Activated naive CD8-positive, alpha-beta T cell treated with anti-CD3 and anti-CD28 coated beads, Interleukin-2, amount 10 ng/mL, durations not matched to agents 7 days and 5 days (primary cell): Measurements from ENCODE around the gene PCDHB6. TPM values are rescaled to one million over a fixed set of nuclear protein-coding genes. Genes with fewer than 3 reads are reported as not detected.
"Not testable (repeated sequence)": the region's sequence is repeated elsewhere in the genome, so short reads cannot be mapped to it uniquely, and the experiment has no call there.

Source experiments
- ATAC-seq: fragments of 150-1000 bp; cut with Tn5 transposase; one replicate; pipeline ENCODE4 v1.10.0; 2021; ENCODE audit warnings: low read depth, moderate library complexity
- POLR2A ChIA-PET: fragments of 350-600 bp; sonication (Branson Sonifier 250); formaldehyde crosslinking; loops from one replicate; lab custom pipeline; 2021; ENCODE audit warnings: antibody characterized with exemption; lab: Charles Lee
- DNase-seq: peaks from one replicate; pipeline ENCODE4 v3.0.0; 2021
- H3K27ac Mint-ChIP-seq: one replicate; pipeline ENCODE4 v1.8.0; 2022; ENCODE audit warnings: mild to moderate bottlenecking, mixed read lengths
- H3K27me3 Mint-ChIP-seq: one replicate; pipeline ENCODE4 v1.8.0; 2022; ENCODE audit warnings: mild to moderate bottlenecking, moderate library complexity, mixed read lengths
- H3K36me3 Mint-ChIP-seq: one replicate; pipeline ENCODE4 v1.8.0; 2021; ENCODE audit warnings: mild to moderate bottlenecking, mixed read lengths
- H3K4me1 Mint-ChIP-seq: one replicate; pipeline ENCODE4 v1.8.0; 2021; ENCODE audit warnings: mixed read lengths
- H3K4me3 Mint-ChIP-seq: one replicate; pipeline ENCODE4 v1.8.0; 2022; ENCODE audit warnings: mild to moderate bottlenecking, moderate library complexity, mixed read lengths
- H3K9me3 Mint-ChIP-seq: one replicate; pipeline ENCODE4 v1.8.0; 2021; ENCODE audit warnings: mixed read lengths
- total RNA-seq, 2 experiments: library from RNA; stranded (reverse); gene quantifications; one replicate each; pipeline ENCODE4 v1.2.3, GENCODE V29; 2021

Gene PCDHB6
- total RNA-seq = not detected

GRCh38 chr5:141149812-141150211, at the start of gene PCDHB6:
PCDHB6 (plus strand) TSS chr5:141150057; CDS start chr5:141150258, 201 bp downstream.
- Mint-ChIP-seq H3K4me3 (no peak within 1 kb of the TSS), H3K27me3 (no peaks in the 10 kb centered on the region), H3K27ac (no peak within 1 kb of the TSS), H3K4me1 (no peaks in the 10 kb centered on the region), H3K9me3 (peaks cover 13% of the 10 kb centered on the region), H3K36me3 (peaks cover 2% of the 10 kb centered on the region)
- POLR2A ChIA-PET = no interaction called here
- ATAC-seq (no peak), DNase-seq (no peak)

DNA sequence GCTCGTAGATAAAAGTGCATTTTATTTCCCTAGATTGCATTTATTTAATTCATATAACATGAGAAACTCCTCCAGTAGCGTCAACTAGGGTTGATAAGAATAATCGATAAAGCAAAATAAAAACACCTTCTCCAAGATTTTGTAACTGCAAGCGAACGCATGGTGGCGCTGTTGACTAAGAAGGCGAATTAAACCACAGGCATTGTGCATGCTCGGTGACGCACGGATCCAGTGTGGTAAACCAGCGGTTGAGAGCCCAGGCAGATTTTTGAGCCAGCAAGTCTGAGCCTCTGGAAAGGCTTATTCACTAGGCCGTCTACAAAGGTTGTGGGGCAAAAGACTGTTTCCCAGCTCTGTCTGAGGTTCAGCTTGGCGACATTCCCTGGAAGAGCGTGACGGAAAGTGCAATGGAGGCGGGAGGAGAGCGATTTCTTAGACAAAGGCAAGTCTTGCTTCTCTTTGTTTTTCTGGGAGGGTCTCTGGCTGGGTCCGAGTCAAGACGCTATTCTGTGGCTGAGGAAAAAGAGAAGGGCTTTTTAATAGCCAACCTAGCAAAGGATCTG, 49.5 kb upstream of the PCDHB6 start, which contains the start of gene PCDHB3:
PCDHB3 (plus strand) TSS at position 231 of the 563 bp plus-strand sequence; CDS start at position 408, 177 bp downstream.
- no peak for DNase-seq
- Mint-ChIP-seq H3K27me3 (peaks cover 8% of the 10 kb centered on the region), H3K36me3 (no peaks in the 10 kb centered on the region), H3K4me3 (no peak within 1 kb of the TSS), H3K9me3 (peaks cover 17% of the 10 kb centered on the region), H3K4me1 (no peaks in the 10 kb centered on the region), H3K27ac (no peak within 1 kb of the TSS)
- POLR2A ChIA-PET = no interaction called here
- no peak for ATAC-seq

DNA sequence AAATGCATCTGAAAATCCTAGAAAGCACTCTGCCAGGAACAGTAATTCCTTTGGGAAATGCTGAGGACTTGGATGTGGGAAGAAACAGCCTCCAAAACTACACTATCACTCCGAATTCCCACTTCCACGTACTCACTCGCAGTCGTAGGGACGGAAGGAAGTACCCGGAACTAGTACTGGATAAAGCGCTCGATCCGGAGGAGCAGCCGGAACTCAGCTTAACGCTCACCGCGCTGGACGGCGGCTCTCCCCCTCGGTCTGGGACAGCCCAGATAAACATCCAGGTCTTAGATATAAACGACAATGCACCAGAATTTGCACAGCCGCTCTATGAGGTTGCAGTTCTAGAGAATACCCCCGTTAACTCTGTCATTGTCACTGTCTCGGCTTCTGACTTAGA, 48.8 kb upstream of the PCDHB6 start:
- Mint-ChIP-seq H3K9me3 (peaks cover 14% of the 10 kb centered on the region), H3K4me3 (no peak overlapping the region), H3K4me1 (no peaks in the 10 kb centered on the region), H3K36me3 (no peaks in the 10 kb centered on the region), H3K27ac (no peak overlapping the region), H3K27me3 (peaks cover 6% of the 10 kb centered on the region)
- POLR2A ChIA-PET = no interaction called here
- ATAC-seq (no peak), DNase-seq (no peak)

DNA sequence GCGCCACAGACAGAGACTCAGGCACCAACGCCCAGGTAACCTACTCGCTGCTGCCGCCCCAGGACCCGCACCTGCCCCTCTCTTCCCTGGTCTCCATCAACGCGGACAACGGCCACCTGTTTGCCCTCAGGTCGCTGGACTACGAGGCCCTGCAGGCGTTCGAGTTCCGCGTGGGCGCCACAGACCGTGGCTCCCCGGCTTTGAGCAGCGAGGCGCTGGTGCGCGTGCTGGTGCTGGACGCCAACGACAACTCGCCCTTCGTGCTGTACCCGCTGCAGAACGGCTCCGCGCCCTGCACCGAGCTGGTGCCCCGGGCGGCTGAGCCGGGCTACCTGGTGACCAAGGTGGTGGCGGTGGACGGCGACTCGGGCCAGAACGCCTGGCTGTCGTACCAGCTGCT, 47.8 kb upstream of the PCDHB6 start:
- H3K4me3 Mint-ChIP-seq, POLR2A ChIA-PET: not testable (repeated sequence)

GRCh38 chr5:141102471-141102870, 47.4 kb upstream of the PCDHB6 start:
- H3K4me3 Mint-ChIP-seq, POLR2A ChIA-PET, H3K27me3 Mint-ChIP-seq, ATAC-seq, DNase-seq, H3K27ac Mint-ChIP-seq, H3K36me3 Mint-ChIP-seq, H3K4me1 Mint-ChIP-seq: not testable (repeated sequence)
- H3K9me3 Mint-ChIP-seq = peaks cover 15% of the 10 kb centered on the region

More for the DNA sequence above, 47.8 kb upstream of the PCDHB6 start:
- H3K36me3 Mint-ChIP-seq, H3K4me1 Mint-ChIP-seq, DNase-seq, H3K27me3 Mint-ChIP-seq, H3K27ac Mint-ChIP-seq, ATAC-seq: not testable (repeated sequence)
- H3K9me3 Mint-ChIP-seq = peaks cover 14% of the 10 kb centered on the region

DNA sequence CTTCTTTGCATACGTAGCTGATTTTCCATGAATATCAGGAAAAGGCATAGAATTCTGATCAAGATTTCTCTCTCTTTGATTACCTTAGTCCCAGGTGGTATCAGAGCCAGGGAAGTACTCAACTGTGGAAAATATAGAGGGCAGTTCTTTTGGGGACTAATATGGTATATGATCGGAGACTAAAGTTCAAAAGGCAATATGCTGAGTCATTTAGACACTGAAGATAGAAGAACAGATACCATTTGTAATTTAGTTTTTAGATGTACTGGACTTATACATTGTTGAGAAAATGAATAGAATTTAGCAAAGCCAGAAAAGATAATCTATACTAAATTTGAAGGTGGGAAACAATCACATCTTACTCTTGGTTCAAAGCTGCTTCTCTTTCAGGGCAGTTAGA, 44.5 kb upstream of the PCDHB6 start:
- Mint-ChIP-seq H3K4me3 (no peak overlapping the region), H3K36me3 (no peaks in the 10 kb centered on the region), H3K27me3 (peaks cover 4% of the 10 kb centered on the region), H3K27ac (no peak overlapping the region), H3K4me1 (no peaks in the 10 kb centered on the region), H3K9me3 (peaks cover 10% of the 10 kb centered on the region)
- POLR2A ChIA-PET = no interaction called here
- ATAC-seq (no peak), DNase-seq (no peak)

DNA sequence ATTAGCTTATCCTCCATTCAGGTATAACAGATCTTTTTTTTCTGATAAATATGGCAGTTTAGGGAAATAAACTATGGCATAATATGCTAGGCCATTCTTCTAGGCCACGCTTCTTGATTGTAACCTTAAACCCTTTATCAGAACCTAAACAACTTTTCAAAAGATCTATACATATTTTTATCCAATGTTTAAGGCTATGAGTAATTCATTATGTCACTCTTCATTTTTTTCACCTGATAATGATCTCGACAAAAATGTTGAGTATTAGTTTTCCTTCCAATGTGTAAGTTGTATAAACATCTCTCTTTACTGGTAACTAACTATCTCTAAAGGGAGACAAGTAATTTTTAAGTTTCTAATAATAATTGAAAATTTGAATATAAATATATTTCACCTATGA, 30.6 kb upstream of the PCDHB6 start:
- Mint-ChIP-seq H3K9me3 (peaks cover 17% of the 10 kb centered on the region), H3K4me1 (no peaks in the 10 kb centered on the region), H3K4me3 (no peak overlapping the region), H3K27me3 (peaks cover 2% of the 10 kb centered on the region), H3K36me3 (peaks cover 3% of the 10 kb centered on the region), H3K27ac (no peak overlapping the region)
- POLR2A ChIA-PET = no interaction called here
- ATAC-seq (no peak), DNase-seq (no peak)

DNA sequence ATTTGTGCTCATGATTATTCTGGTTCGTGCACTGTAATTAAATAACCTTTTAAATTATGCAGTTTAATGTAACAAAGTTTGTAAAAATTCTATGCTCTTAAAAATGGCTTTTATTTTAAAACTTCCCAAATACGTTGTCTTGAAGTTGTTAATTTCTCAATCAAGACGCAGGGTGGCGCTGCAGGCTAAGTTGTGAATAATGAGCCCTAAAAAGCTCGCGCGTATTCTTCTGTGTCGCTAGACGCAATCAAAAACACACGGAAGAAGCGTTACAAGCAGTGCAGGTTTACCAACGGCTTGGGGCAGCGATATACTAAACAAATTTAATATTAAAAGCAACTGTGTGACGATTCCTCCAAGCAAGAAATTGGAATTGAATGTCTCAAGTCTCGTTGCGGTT, 28.3 kb upstream of the PCDHB6 start, which contains the start of gene PCDHB4:
PCDHB4 (plus strand) TSS at position 256 of the 400 bp plus-strand sequence. CDS start 181 bp downstream, outside the sequence.
- Mint-ChIP-seq H3K4me1 (no peaks in the 10 kb centered on the region), H3K36me3 (peaks cover 3% of the 10 kb centered on the region), H3K27ac (no peak within 1 kb of the TSS), H3K27me3 (peaks cover 2% of the 10 kb centered on the region), H3K4me3 (no peak within 1 kb of the TSS), H3K9me3 (peaks cover 13% of the 10 kb centered on the region)
- ATAC-seq = no peak
- POLR2A ChIA-PET = no interaction called here
- no peak for DNase-seq

DNA sequence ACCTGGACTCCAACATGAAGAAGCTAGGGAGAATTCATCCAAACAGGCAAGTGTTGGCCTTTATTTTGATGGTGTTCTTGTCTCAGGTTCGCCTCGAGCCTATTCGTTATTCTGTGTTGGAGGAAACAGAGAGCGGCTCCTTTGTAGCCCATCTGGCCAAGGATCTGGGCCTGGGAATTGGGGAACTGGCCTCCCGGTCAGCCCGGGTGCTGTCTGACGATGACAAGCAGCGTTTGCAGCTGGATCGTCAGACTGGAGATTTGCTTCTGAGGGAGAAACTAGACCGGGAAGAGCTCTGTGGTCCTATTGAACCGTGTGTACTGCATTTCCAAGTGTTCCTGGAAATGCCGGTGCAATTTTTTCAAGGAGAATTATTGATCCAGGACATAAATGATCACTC, 27.9 kb upstream of the PCDHB6 start:
- no peaks in the 10 kb centered on the region for H3K4me1 Mint-ChIP-seq
- H3K36me3 Mint-ChIP-seq = peaks cover 3% of the 10 kb centered on the region
- no peak for ATAC-seq

DNA sequence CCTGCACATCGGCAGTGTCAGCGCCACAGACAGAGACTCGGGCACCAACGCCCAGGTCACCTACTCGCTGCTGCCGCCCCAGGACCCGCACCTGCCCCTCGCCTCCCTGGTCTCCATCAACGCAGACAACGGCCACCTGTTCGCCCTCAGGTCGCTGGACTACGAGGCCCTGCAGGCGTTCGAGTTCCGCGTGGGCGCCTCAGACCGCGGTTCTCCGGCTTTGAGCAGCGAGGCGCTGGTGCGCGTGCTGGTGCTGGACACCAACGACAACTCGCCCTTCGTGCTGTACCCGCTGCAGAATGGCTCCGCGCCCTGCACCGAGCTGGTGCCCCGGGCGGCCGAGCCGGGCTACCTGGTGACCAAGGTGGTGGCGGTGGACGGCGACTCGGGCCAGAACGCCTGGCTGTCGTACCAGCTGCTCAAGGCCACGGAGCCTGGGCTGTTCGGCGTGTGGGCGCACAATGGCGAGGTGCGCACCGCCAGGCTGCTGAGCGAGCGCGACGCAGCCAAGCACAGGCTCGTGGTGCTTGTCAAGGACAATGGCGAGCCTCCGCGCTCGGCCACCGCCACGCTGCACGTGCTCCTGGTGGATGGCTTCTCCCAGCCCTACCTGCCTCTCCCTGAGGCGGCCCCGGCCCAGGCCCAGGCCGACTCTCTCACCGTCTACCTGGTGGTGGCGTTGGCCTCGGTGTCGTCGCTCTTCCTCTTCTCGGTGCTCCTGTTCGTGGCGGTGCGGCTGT, 26.3 kb upstream of the PCDHB6 start:
- POLR2A ChIA-PET, H3K27me3 Mint-ChIP-seq, DNase-seq, H3K4me1 Mint-ChIP-seq, H3K27ac Mint-ChIP-seq, H3K36me3 Mint-ChIP-seq, H3K4me3 Mint-ChIP-seq, H3K9me3 Mint-ChIP-seq, ATAC-seq: not testable (repeated sequence)

More for the DNA sequence above, 27.9 kb upstream of the PCDHB6 start:
- Mint-ChIP-seq H3K4me3 (no peak overlapping the region), H3K9me3 (peaks cover 10% of the 10 kb centered on the region), H3K27ac (no peak overlapping the region), H3K27me3 (peaks cover 2% of the 10 kb centered on the region)
- DNase-seq = no peak
- POLR2A ChIA-PET = no interaction called here

DNA sequence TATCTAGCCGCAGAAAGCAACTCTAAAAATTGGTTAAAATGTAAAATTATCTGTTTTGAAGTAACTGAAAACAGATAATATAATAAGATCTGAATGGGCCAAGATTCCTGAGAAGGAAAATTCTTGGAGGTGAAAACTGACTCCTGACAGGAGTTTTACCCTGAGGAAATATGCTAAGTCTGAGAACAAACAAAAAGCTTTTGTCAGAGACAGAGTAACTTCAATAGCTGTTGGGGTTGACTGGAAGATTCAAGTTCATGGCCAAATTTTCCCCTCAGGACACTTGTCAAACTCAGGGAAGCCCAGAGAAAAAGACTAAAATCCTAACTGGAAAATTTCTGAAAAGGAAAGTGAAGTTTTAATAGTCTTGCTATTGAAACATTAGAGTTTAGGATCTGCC, 22.6 kb upstream of the PCDHB6 start:
- peaks cover 3% of the 10 kb centered on the region for H3K36me3 Mint-ChIP-seq
- no peak overlapping the region for H3K4me3 Mint-ChIP-seq
- peaks cover 8% of the 10 kb centered on the region for H3K9me3 Mint-ChIP-seq
- ATAC-seq = no peak
- no peak for DNase-seq
- H3K27me3 Mint-ChIP-seq = peaks cover 2% of the 10 kb centered on the region
- POLR2A ChIA-PET = no interaction called here
- H3K27ac Mint-ChIP-seq = no peak overlapping the region
- no peaks in the 10 kb centered on the region for H3K4me1 Mint-ChIP-seq

DNA sequence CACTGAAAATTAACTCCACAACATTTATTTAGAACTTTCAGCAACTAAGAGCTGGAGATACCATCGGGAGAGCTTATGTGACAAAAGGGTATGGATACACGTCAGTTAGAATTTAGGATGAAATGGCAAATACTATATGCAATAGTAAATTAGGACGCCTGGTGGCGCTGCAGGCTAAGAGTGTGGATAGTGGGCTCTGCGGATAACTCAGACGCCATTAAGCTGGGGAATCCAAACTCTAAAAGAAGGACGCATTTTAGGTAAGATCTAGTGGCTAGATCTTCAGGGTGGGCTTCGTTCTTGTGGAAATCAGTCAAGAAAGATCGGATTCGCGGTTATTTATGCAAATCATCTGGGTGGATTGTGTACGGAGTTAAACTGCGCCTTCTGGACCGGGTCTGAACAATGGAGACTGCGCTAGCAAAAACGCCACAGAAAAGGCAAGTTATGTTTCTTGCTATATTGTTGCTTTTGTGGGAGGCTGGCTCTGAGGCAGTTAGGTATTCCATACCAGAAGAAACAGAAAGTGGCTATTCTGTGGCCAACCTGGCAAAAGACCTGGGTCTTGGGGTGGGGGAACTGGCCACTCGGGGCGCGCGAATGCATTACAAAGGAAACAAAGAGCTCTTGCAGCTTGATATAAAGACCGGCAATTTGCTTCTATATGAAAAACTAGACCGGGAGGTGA, 14.7 kb upstream of the PCDHB6 start, which contains the start of gene PCDHB5:
PCDHB5 (plus strand) TSS at position 177 of the 688 bp plus-strand sequence; CDS start at position 406, 229 bp downstream.
- POLR2A ChIA-PET = no interaction called here
- no peak for ATAC-seq
- Mint-ChIP-seq H3K36me3 (no peaks in the 10 kb centered on the region), H3K4me3 (peak within 1 kb of the TSS; percentile 12), H3K4me1 (no peaks in the 10 kb centered on the region), H3K9me3 (peaks cover 18% of the 10 kb centered on the region), H3K27ac (no peak within 1 kb of the TSS), H3K27me3 (peaks cover 6% of the 10 kb centered on the region)
- DNase-seq = no peak

DNA sequence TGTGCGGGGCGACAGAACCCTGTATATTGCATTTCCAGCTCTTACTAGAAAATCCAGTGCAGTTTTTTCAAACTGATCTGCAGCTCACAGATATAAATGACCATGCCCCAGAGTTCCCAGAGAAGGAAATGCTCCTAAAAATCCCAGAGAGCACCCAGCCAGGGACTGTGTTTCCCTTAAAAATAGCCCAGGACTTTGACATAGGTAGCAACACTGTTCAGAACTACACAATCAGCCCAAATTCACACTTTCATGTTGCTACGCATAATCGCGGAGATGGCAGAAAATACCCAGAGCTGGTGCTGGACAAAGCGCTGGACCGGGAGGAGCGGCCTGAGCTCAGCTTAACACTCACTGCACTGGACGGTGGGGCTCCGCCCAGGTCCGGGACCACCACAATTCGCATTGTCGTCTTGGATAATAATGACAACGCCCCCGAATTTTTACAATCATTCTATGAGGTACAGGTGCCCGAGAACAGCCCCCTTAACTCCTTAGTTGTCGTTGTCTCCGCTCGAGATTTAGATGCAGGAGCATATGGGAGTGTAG, 14.1 kb upstream of the PCDHB6 start:
- DNase-seq (no peak), ATAC-seq (no peak)
- Mint-ChIP-seq H3K9me3 (peaks cover 17% of the 10 kb centered on the region), H3K36me3 (no peaks in the 10 kb centered on the region), H3K4me1 (no peaks in the 10 kb centered on the region), H3K27ac (no peak overlapping the region), H3K27me3 (peaks cover 6% of the 10 kb centered on the region), H3K4me3 (no peak overlapping the region)
- POLR2A ChIA-PET = no interaction called here
